Measurements from ENCODE around the gene TAF4B.
"Not testable (repeated sequence)": the region's sequence is repeated elsewhere in the genome, so short reads cannot be mapped to it uniquely, and the experiment has no call there.

Gene TAF4B

GRCh38 chr18:26367425-26367824 lies 141.2 kb downstream of the TAF4B start:
- H3K4me3 Mint-ChIP-seq = no peak overlapping the region
- H3K9me3 Mint-ChIP-seq (ENCODE audit: low read depth) = no peaks in the 10 kb centered on the region
- peaks cover 39% of the 10 kb centered on the region for H3K36me3 Mint-ChIP-seq
- H3K27me3 Mint-ChIP-seq = no peaks in the 10 kb centered on the region
- no peaks in the 10 kb centered on the region for H3K4me1 Mint-ChIP-seq (ENCODE audit: low read depth)
- no peak overlapping the region for H3K27ac Mint-ChIP-seq

GRCh38 chr18:26370037-26370436 lies 143.8 kb downstream of the TAF4B start:
- H3K36me3 Mint-ChIP-seq = peaks cover 45% of the 10 kb centered on the region
- H3K4me3 Mint-ChIP-seq = no peak overlapping the region
- no peaks in the 10 kb centered on the region for H3K27me3 Mint-ChIP-seq
- no peaks in the 10 kb centered on the region for H3K9me3 Mint-ChIP-seq (ENCODE audit: low read depth)
- no peak overlapping the region for H3K27ac Mint-ChIP-seq
- no peaks in the 10 kb centered on the region for H3K4me1 Mint-ChIP-seq (ENCODE audit: low read depth)

- no peaks in the 10 kb centered on the region for H3K9me3 Mint-ChIP-seq (ENCODE audit: low read depth)
- no peak overlapping the region for H3K4me3 Mint-ChIP-seq
- H3K27me3 Mint-ChIP-seq = no peaks in the 10 kb centered on the region
- H3K4me1 Mint-ChIP-seq (ENCODE audit: low read depth) = no peaks in the 10 kb centered on the region
- no peak overlapping the region for H3K27ac Mint-ChIP-seq
- H3K36me3 Mint-ChIP-seq = peaks cover 15% of the 10 kb centered on the region
Observed at GRCh38 chr18:26376105-26376504, 149.9 kb downstream of the TAF4B start.

GRCh38 chr18:26378701-26379100 lies 152.5 kb downstream of the TAF4B start:
- H3K9me3 Mint-ChIP-seq (ENCODE audit: low read depth) = no peaks in the 10 kb centered on the region
- peaks cover 3% of the 10 kb centered on the region for H3K4me1 Mint-ChIP-seq (ENCODE audit: low read depth)
- H3K27ac Mint-ChIP-seq = no peak overlapping the region
- peaks cover 15% of the 10 kb centered on the region for H3K36me3 Mint-ChIP-seq
- no peak overlapping the region for H3K4me3 Mint-ChIP-seq
- no peaks in the 10 kb centered on the region for H3K27me3 Mint-ChIP-seq

GRCh38 chr18:26381555-26381954 lies 155.3 kb downstream of the TAF4B start:
- not testable (repeated sequence) for H3K4me1 Mint-ChIP-seq (ENCODE audit: low read depth); H3K27ac Mint-ChIP-seq

GRCh38 chr18:26383454-26384270 lies 157.4 kb downstream of the TAF4B start:
- no peak overlapping the region for H3K27ac Mint-ChIP-seq
- H3K27me3 Mint-ChIP-seq = no peaks in the 10 kb centered on the region
- H3K9me3 Mint-ChIP-seq (ENCODE audit: low read depth) = no peaks in the 10 kb centered on the region
- H3K36me3 Mint-ChIP-seq = peaks cover 5% of the 10 kb centered on the region
- no peak overlapping the region for H3K4me3 Mint-ChIP-seq
- H3K4me1 Mint-ChIP-seq (ENCODE audit: low read depth) = peaks cover 3% of the 10 kb centered on the region

More at GRCh38 chr18:26381555-26381954, 155.3 kb downstream of the TAF4B start:
- H3K36me3 Mint-ChIP-seq; H3K27me3 Mint-ChIP-seq; H3K9me3 Mint-ChIP-seq (ENCODE audit: low read depth); H3K4me3 Mint-ChIP-seq: not testable (repeated sequence)

- Mint-ChIP-seq H3K4me1 (ENCODE audit: low read depth) (peaks cover 3% of the 10 kb centered on the region), H3K9me3 (ENCODE audit: low read depth) (no peaks in the 10 kb centered on the region), H3K36me3 (peaks cover 15% of the 10 kb centered on the region), H3K27me3 (no peaks in the 10 kb centered on the region), H3K4me3 (no peak overlapping the region), H3K27ac (no peak overlapping the region)
Observed at GRCh38 chr18:26386002-26386401, 159.8 kb downstream of the TAF4B start.

- H3K27ac Mint-ChIP-seq = no peak overlapping the region
- H3K4me3 Mint-ChIP-seq = no peak overlapping the region
- H3K9me3 Mint-ChIP-seq (ENCODE audit: low read depth) = no peaks in the 10 kb centered on the region
- peaks cover 15% of the 10 kb centered on the region for H3K36me3 Mint-ChIP-seq
- H3K4me1 Mint-ChIP-seq (ENCODE audit: low read depth) = peaks cover 3% of the 10 kb centered on the region
- no peaks in the 10 kb centered on the region for H3K27me3 Mint-ChIP-seq
Observed at GRCh38 chr18:26386441-26386840, 160.2 kb downstream of the TAF4B start.

GRCh38 chr18:26394047-26394654 lies 167.9 kb downstream of the TAF4B start:
- H3K4me3 Mint-ChIP-seq = no peak overlapping the region
- H3K36me3 Mint-ChIP-seq = peaks cover 14% of the 10 kb centered on the region
- H3K27ac Mint-ChIP-seq = no peak overlapping the region
- no peaks in the 10 kb centered on the region for H3K9me3 Mint-ChIP-seq (ENCODE audit: low read depth)
- H3K27me3 Mint-ChIP-seq = no peaks in the 10 kb centered on the region
- no peaks in the 10 kb centered on the region for H3K4me1 Mint-ChIP-seq (ENCODE audit: low read depth)

- Mint-ChIP-seq H3K9me3 (ENCODE audit: low read depth) (no peaks in the 10 kb centered on the region), H3K4me3 (no peak overlapping the region), H3K27me3 (no peaks in the 10 kb centered on the region), H3K27ac (no peak overlapping the region), H3K36me3 (peaks cover 4% of the 10 kb centered on the region), H3K4me1 (ENCODE audit: low read depth) (no peaks in the 10 kb centered on the region)
Observed at GRCh38 chr18:26397019-26397418, 170.8 kb downstream of the TAF4B start.

GRCh38 chr18:26403491-26403890 lies 177.2 kb downstream of the TAF4B start:
- Mint-ChIP-seq H3K27me3 (no peaks in the 10 kb centered on the region), H3K36me3 (peaks cover 4% of the 10 kb centered on the region), H3K27ac (no peak overlapping the region), H3K4me1 (ENCODE audit: low read depth) (no peaks in the 10 kb centered on the region), H3K4me3 (no peak overlapping the region), H3K9me3 (ENCODE audit: low read depth) (no peaks in the 10 kb centered on the region)

- H3K4me3 Mint-ChIP-seq = no peak overlapping the region
- H3K4me1 Mint-ChIP-seq (ENCODE audit: low read depth) = no peaks in the 10 kb centered on the region
- no peaks in the 10 kb centered on the region for H3K9me3 Mint-ChIP-seq (ENCODE audit: low read depth)
- H3K27me3 Mint-ChIP-seq = no peaks in the 10 kb centered on the region
- peaks cover 4% of the 10 kb centered on the region for H3K36me3 Mint-ChIP-seq
- no peak overlapping the region for H3K27ac Mint-ChIP-seq
Observed at GRCh38 chr18:26405190-26405801, 179.1 kb downstream of the TAF4B start.

- no peaks in the 10 kb centered on the region for H3K9me3 Mint-ChIP-seq (ENCODE audit: low read depth)
- H3K27ac Mint-ChIP-seq = no peak overlapping the region
- peaks cover 4% of the 10 kb centered on the region for H3K36me3 Mint-ChIP-seq
- H3K4me1 Mint-ChIP-seq (ENCODE audit: low read depth) = no peaks in the 10 kb centered on the region
- no peak overlapping the region for H3K4me3 Mint-ChIP-seq
- H3K27me3 Mint-ChIP-seq = no peaks in the 10 kb centered on the region
Observed at GRCh38 chr18:26406324-26406723, 180.1 kb downstream of the TAF4B start.

GRCh38 chr18:26406854-26407517 lies 180.7 kb downstream of the TAF4B start:
- H3K9me3 Mint-ChIP-seq (ENCODE audit: low read depth) = no peaks in the 10 kb centered on the region
- no peak overlapping the region for H3K4me3 Mint-ChIP-seq
- H3K27me3 Mint-ChIP-seq = no peaks in the 10 kb centered on the region
- no peaks in the 10 kb centered on the region for H3K4me1 Mint-ChIP-seq (ENCODE audit: low read depth)
- H3K36me3 Mint-ChIP-seq = peaks cover 4% of the 10 kb centered on the region
- H3K27ac Mint-ChIP-seq = no peak overlapping the region

Data from activated naive CD8-positive, alpha-beta T cell (primary cell).